Cortex of kidney (tissue), 1 donor: ENCODE data around the gene BLOC1S1.

ENCODE experiments used
- DNase-seq: peaks from one replicate; lab custom pipeline; 2025; lab: John Stamatoyannopoulos, UW

BLOC1S1 gene

DNA sequence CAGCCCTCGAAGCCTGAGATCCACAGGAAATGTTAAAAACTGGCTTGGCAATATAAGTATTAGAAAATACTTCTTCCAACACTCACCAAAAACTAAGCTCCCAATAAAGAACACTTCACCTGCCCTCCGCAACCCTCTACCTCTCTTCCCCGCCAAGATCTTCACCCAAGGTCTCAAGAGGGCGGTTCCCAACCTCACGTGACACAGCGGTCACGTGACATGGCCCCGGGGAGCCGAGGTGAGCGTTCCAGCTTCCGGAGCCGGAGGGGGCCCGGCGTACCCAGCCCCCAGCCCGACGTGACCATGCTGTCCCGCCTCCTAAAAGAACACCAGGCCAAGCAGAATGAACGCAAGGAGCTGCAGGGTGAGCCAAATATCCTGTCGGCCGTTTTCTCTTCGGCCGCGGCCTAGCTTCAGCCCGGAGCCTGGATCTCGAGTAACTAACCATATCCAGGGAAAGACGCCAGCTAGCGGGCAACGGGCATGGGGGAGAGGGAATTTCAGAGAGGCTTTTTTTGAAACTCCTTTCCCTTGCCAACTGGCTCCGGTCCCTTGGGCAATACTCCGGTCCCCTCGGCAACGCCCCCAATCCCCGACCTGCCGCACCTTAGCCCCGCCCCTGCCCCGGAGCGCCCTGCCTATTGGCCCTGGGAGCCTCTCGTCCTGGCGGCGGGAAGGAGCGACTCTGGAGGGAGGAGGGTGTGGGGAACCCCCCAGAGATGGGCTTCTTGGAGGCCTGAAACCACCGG, at the start of gene BLOC1S1:
TSS of gene BLOC1S1 (plus strand) at position 214 of the 749 bp plus-strand sequence. CDS start at position 220, 6 bp downstream.
- no peak for DNase-seq

- no peak for DNase-seq
Measured at GRCh38 chr12:55666508-55666907, 49.3 kb upstream of the BLOC1S1 start.

DNA sequence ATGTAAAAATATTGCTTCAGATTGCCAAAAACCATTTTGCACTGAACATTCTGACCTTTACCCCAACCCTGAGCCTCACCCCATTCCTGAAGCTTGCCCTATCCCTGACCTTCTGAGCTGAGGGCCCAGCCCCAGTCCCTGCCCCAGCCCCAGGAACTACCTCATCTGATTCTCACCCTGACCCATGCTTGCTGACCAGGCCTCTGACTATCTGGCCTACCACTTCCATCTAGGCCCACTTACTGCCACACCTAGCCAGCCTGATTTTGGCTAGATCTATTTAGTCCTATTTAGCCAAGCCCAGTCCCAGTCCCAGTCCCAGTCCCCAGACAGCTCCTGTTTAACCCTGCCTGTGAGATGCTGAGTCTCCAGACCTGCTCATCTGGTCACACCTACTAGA, 45.6 kb upstream of the BLOC1S1 start:
- no peak for DNase-seq

- DNase-seq = no peak
Measured at GRCh38 chr12:55671746-55672145, 44.1 kb upstream of the BLOC1S1 start.

DNA sequence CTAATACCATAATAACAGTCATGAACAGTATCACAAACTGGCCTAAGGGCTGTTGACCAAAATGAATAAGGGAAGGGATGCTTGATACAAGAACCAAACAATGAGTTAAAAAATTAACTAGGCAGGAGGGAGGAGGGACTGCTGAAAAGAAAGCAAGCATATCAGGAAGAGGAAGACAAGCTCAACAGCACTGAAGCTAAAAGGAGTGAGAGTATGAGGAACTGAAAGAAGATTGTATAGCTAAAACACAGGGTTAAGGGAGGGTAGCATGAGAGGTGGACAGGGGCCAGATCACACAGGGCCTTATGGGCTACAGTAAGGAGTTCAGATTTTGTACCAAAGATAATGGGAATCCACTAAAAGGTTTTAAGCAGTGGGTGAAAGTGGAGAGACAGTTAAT, 42.2 kb upstream of the BLOC1S1 start:
- no peak for DNase-seq

DNA sequence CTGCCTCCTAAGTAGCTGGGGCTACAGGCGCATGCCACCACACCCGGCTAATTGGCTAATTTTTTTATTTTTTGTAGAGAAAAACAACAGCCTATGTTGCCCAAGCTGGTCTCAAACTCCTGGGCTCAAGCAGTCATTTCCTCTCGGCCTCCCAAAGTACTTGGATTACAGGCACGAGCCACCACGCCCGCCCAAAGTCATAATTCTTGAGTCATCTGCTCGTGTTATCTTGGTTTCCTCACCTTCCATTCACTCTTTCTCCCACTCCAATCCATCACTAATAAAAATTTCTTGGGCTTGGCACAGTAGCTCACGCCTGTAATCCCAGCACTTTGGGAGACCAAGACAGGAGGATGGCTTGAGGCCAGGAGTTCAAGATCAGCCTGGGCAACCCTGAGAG, 40.2 kb upstream of the BLOC1S1 start:
- no peak for DNase-seq

- no peak for DNase-seq
Measured at GRCh38 chr12:55676707-55677106, 39.1 kb upstream of the BLOC1S1 start.

- DNase-seq = no peak
Measured at GRCh38 chr12:55679691-55680090, 36.2 kb upstream of the BLOC1S1 start.

DNA sequence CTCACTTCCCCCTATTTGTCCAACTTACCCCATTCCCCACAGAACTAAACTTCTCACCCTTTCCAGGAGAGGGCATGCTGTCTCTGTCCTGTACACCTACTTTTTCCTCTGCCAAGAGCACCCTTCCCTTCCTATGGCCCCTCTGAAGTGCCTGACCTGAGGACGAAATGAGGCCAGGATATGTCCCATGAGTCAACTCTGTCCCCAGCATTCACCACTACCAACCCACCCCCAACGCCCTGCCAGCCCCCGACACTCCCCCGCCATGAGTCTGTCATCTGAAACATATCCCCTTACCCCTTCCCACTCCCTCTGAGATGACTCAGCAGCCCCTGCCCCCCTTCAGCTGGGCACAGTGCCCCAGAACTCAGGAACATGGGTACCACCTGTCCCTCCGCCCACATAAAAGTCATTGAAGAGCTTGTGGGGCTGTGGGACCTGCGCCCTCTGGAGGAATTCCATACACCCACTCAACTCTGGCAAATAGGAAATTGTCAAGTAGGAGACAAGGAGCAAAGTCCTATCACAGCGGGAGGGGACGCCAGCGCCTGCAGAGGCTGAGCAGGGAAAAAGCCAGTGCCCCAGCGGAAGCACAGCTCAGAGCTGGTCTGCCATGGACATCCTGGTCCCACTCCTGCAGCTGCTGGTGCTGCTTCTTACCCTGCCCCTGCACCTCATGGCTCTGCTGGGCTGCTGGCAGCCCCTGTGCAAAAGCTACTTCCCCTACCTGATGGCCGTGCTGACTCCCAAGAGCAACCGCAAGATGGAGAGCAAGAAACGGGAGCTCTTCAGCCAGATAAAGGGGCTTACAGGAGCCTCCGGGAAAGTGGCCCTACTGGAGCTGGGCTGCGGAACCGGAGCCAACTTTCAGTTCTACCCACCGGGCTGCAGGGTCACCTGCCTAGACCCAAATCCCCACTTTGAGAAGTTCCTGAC, 34.4 kb upstream of the BLOC1S1 start:
- no peak for DNase-seq

DNA sequence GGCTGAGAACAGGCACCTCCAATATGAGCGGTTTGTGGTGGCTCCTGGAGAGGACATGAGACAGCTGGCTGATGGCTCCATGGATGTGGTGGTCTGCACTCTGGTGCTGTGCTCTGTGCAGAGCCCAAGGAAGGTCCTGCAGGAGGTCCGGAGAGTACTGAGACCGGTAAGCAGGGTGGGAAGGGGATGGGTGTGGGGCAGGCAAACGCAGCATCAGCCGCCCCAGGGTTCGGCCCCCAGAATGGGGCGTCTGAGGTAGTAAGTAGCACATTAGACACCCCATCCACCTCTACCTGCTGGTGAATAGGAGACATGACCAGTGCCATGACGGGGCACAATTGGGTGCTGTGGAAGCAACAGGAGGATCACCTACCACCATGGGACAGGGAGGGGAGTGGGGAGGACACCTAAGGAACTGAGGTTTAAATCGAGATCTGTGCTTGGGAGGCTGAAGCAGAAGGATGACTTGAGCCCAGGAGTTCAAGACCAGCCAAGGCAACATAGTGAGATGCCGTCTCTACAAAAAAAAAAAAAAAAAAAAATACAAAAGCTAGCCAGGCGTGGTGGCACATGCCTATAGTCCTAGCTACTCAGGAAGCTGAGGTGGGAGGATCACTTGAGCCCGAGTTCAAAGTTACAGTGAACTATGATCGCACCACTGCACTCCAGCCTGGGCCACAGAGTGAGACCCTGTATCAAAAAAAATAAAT, 33.6 kb upstream of the BLOC1S1 start:
- no peak for DNase-seq

- DNase-seq = no peak
Measured at GRCh38 chr12:55683676-55684075, 32.2 kb upstream of the BLOC1S1 start.

DNA sequence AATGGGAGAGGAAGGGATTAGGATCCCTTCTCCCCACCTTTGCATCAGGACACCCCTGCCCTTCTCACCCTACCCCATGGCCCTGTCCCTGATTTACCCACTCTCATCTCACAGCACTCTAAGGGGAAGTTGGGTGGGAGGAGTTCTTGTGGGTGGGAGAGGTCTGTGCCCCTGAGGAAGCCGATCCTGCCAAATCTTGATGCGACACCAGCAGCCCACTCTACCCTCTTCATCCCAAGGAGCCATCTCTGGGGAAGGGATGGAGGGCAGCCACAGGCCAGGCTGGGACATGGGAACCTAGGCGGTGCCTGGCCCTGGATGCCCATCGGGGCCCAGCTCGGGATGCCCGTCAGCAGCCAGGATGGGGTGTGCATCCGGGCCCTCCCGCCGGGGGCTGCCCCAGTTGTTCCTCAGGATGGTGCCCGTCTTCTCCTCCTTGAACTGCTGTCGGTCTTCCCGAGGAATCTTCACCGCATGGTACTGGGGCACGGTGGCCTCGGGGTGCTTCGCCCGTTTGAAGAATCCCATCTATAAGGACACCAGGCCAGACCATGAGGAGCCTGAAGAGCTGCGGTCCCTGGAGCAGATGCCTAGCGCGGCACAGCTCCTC, 31.0 kb upstream of the BLOC1S1 start:
- DNase-seq = no peak

DNA sequence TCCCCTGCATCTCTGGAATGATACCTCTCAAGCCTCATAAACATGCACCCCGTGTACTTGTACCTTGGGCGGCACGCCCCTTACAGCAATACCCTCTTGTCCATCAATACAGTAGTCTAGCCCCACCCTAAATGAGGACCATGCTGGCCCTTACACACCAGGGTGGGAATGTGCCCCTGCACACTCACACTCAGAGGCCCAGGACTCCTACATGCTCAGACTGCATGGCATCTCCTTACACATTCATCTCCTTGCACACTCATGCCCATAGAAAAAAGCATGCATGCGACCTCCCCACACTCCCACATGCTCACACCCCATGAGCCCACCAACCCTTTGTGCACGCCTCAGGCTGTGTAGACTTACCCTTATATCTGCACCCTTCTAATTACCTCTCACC, 30.2 kb upstream of the BLOC1S1 start:
- no peak for DNase-seq

- DNase-seq = no peak
Measured at GRCh38 chr12:55686366-55687010, 29.4 kb upstream of the BLOC1S1 start.

- DNase-seq = no peak
Measured at GRCh38 chr12:55687746-55688145, 28.1 kb upstream of the BLOC1S1 start.

GRCh38 chr12:55688716-55689655, 26.9 kb upstream of the BLOC1S1 start:
- DNase-seq = no peak

DNA sequence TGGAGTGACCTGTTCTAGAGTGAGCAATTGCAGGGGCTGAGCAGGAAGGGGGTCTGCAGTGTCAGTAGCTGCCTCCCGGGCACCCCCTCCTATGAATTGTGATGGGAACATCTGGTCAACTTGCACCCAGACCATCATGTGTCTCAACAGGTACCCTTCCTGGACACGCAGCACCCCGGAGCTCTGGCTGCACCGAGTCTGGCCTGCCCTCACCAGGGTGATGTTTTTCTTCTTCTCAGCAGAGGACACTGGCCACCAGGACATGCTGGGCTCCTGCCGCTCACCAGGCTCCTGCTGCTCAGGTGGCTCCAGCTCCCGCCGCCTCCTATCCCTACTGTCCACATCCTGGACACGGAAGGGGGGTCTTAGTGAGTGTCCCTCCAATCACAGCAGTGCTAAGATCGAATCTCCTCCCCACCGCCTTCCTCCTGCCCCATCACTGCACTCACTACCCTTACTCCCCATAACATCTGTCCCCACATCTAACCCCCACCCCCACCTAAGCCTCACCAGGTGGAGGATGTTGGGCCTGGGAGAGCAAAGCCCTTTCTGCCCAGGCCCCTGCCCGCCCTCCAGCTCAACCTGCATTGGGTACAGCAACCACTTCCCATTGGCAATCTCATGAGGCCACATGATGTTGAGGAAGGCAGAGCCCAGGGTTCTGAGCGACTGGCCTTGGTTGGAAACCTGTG, 23.1 kb upstream of the BLOC1S1 start:
- DNase-seq = no peak

GRCh38 chr12:55693323-55694187, 22.3 kb upstream of the BLOC1S1 start:
- no peak for DNase-seq

GRCh38 chr12:55694188-55694515, 21.7 kb upstream of the BLOC1S1 start:
- no peak for DNase-seq
